ENCODE measurements around the gene PLEK2.

Gene PLEK2

DNA sequence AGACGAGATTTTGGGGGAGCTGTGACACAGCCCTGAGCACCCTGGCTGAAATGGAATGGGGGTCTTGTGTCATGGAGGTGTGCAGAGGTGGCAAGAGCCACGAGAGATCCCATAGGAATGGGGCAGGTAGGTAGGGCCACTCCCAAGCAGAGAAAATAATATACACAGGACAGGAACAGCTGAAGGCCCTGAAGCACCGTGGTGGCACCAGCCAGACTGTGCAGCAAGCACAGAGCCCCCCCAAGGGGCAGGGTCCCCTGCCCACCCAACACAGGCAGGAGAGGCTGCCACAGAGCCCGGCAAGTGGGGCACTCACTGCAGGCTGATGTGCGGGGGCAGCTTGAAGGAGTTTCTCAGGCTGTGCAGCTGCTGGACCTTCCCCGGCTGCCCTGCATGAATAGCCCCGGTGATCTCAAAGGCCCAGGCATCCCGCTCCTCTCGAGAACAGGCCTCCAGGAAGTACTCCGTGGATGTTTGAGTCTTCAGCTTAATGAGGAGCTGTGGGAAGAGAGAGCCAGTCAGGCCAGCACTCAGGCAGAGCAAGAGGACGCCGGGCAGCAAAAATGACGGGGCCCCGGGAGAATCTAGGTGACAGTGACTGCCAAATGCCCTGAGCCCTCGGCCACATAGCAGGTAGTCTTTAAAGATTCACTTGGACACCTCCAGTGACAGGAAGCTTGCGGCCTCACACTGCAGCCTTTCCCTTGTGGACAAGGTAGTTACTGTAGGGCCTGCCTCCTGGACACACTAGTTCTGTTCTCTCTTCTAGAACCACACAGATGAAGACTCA lies 16.7 kb downstream of the PLEK2 start:
- Mint-ChIP-seq H3K27me3 (no peaks in the 10 kb centered on the region), H3K27ac (no peak overlapping the region), H3K4me1 (ENCODE audit: low read depth) (peaks cover 6% of the 10 kb centered on the region), H3K4me3 (no peak overlapping the region), H3K9me3 (ENCODE audit: low read depth) (no peaks in the 10 kb centered on the region), H3K36me3 (no peaks in the 10 kb centered on the region)

DNA sequence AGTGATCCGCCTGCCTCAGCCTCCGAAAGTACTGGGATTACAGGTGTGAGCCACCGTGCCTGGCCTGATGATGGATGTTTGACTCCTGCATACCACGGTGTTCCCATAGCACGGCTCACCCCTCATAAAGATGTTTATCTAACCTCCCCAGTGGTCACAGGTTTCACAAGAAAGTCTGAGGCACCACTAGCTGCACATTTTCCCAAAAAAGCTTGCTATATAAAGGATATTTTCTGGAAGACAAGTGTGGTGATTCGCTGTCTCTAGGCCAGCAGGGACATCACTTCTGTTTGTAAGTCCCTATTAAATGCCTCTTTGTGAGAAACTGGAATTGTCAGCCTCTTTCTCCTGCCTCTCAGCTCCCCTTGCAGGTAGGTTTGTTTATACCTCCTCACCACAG lies 18.3 kb downstream of the PLEK2 start:
- H3K9me3 Mint-ChIP-seq (ENCODE audit: low read depth), result no peaks in the 10 kb centered on the region
- no peak overlapping the region for H3K27ac Mint-ChIP-seq
- H3K4me3 Mint-ChIP-seq, result no peak overlapping the region

DNA sequence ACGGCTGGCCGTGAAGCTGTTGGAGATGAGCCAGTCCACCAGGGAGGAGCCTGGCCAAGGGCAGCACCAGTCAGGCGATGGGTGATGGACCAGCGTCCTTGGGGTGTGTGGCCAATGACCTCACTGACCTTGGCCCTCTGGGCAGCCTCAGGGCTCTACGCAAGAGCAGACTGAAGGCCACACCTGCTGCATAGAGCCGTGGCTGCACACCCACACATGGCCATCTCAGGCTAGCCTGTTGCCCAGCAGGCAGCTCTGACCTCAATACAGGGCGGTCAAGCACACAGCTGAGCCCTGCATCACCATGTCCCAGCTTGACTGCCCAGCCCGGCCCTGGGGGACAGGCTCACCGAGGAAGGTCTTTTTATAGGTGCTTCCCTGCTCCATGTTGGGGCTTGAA lies 19.2 kb downstream of the PLEK2 start:
- Mint-ChIP-seq H3K27ac (no peak overlapping the region), H3K4me1 (ENCODE audit: low read depth) (peaks cover 6% of the 10 kb centered on the region), H3K9me3 (ENCODE audit: low read depth) (no peaks in the 10 kb centered on the region), H3K4me3 (no peak overlapping the region), H3K27me3 (no peaks in the 10 kb centered on the region), H3K36me3 (no peaks in the 10 kb centered on the region)

More for the DNA sequence above, 18.3 kb downstream of the PLEK2 start:
- H3K27me3 Mint-ChIP-seq, result no peaks in the 10 kb centered on the region
- no peaks in the 10 kb centered on the region for H3K36me3 Mint-ChIP-seq
- H3K4me1 Mint-ChIP-seq (ENCODE audit: low read depth), result peaks cover 6% of the 10 kb centered on the region

DNA sequence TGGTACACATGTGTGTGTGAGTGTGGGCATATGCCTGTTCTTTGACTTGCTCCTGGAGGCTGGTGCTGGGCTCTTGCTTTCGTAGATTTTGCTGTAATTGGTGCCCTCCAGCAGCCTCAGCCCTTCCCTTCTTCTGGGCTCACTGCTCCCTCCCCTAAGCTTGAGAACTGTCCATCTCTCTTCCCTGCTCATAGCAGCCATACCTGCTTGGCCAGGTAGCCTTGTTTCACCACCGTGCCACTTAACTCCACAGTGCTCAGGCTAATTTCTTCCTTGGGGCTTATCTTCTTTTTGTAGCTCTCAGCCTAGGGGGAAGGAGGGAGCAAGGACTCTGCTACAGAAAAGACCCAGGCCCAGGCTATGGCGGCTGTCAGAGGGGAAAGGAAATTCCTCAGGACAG lies 19.8 kb downstream of the PLEK2 start:
- no peaks in the 10 kb centered on the region for H3K9me3 Mint-ChIP-seq (ENCODE audit: low read depth)
- H3K4me1 Mint-ChIP-seq (ENCODE audit: low read depth), result peaks cover 6% of the 10 kb centered on the region
- H3K4me3 Mint-ChIP-seq, result no peak overlapping the region
- no peaks in the 10 kb centered on the region for H3K36me3 Mint-ChIP-seq
- H3K27me3 Mint-ChIP-seq, result no peaks in the 10 kb centered on the region
- no peak overlapping the region for H3K27ac Mint-ChIP-seq

DNA sequence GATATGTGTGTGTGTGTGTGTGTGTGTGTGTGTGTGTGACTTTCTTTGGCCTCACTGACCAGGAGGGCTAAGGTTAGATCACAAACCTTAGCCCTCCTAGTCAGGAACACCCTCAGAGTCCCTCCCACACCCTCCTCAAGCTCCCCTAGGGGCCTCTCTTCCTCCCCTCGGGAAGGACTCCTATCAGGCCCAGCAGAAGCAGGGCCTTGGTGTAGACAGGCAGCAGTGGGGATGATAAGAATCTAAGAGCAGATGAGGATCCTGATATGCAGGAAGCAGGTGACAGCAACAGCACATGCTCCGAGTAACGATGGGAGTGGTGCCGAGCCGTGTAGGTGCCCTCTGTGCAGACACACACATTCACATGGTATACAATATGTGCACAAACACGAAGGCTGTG lies 20.7 kb downstream of the PLEK2 start:
- no peaks in the 10 kb centered on the region for H3K9me3 Mint-ChIP-seq (ENCODE audit: low read depth)
- H3K4me3 Mint-ChIP-seq, result no peak overlapping the region
- peaks cover 3% of the 10 kb centered on the region for H3K36me3 Mint-ChIP-seq
- no peaks in the 10 kb centered on the region for H3K27me3 Mint-ChIP-seq
- H3K4me1 Mint-ChIP-seq (ENCODE audit: low read depth), result peaks cover 6% of the 10 kb centered on the region
- no peak overlapping the region for H3K27ac Mint-ChIP-seq

DNA sequence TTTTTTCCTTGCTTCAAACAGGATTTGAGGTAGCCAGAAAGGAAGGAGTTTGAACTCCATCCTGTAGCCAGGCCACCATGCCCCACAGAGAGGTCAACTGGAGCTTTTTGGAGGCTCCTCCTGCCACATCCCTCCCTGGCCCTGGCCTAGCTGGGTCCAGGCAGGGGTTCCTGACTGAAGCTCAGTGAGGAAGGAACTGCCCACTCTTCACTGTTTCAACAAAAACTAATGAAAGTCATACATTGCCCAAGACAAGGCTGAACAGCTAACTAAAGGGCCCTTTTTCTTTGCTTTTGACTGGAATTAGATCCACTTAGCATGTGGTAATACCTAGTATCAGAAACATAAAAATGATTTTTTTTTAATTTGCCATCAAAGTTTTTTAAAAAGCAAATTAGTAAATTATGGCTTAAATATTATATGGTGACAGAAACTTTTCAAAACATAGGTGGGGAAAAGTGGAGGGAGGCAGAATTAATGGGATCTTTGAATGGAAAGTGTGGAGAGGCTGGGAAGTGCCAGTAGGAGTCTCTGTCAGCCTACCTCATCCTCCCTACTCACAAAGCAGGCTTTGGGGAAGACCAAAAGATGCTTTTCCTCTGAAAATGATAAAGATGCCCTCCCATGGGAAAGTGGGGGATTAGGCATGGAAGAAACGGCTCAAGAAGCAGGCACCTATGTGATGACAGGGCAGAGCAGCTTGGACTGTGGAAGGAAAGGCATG lies 22.0 kb downstream of the PLEK2 start:
- Mint-ChIP-seq H3K36me3 (peaks cover 4% of the 10 kb centered on the region), H3K4me3 (no peak overlapping the region), H3K27ac (no peak overlapping the region), H3K27me3 (no peaks in the 10 kb centered on the region), H3K9me3 (ENCODE audit: low read depth) (no peaks in the 10 kb centered on the region), H3K4me1 (ENCODE audit: low read depth) (peaks cover 6% of the 10 kb centered on the region)

DNA sequence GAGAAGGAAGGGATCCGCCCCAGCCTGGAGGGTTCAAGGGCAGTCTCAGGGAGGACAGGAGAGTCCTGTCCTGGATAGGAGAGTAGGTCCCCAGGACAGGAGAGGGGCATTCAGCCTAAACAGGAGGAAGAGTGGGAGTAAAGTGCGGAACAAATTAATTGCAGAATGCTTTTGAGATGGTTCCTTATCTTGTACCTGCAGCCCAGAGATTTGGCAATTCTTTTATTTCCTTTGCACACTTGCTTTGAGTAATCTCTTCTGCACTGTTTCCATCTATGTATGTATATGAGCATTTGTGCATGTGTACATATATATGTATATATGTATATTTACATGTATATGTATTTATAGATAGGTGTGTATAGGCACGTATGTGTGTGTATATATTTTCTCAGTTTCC lies 22.7 kb downstream of the PLEK2 start:
- Mint-ChIP-seq H3K4me3 (no peak overlapping the region), H3K27ac (no peak overlapping the region), H3K4me1 (ENCODE audit: low read depth) (peaks cover 6% of the 10 kb centered on the region), H3K36me3 (peaks cover 6% of the 10 kb centered on the region), H3K27me3 (no peaks in the 10 kb centered on the region), H3K9me3 (ENCODE audit: low read depth) (no peaks in the 10 kb centered on the region)

DNA sequence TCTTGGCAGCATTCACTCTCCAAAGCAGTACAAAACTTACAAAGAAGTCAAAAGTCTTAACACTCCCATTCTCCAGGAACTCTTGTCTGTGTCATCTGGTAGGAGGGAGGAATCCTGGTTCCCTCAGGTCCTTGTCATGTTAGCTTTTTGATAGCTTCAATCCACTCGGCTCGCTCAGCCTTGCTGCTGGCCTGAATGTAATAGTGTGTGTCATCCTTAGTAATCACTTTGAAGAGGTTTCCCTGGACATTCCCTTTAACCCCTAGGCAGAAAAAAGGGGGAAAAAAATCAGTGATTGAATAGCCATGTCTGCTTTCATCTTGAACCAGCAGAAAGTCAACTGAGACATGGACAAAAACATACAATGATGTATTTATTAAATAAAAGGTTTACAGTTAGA lies 24.8 kb downstream of the PLEK2 start:
- H3K4me1 Mint-ChIP-seq (ENCODE audit: low read depth), result peaks cover 8% of the 10 kb centered on the region
- H3K36me3 Mint-ChIP-seq, result peaks cover 8% of the 10 kb centered on the region

DNA sequence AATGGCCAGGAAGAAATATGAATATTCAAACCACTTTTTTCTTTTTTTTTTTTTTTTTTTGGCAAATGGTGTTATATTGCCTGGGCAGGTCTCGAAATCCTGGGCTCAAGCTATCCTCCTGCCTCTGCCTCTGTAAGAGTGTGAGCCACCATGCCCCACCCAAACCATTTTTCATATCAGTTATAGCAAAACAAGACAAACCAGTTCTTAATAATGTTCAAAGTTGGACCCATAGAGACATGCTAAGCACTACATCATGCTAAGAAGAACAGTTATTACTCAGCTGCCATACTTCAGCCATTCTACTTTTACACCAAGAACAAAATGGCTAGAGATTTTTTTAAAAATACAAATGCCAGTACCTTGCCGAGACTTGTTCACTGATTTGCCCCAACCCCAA lies 26.3 kb downstream of the PLEK2 start:
- Mint-ChIP-seq H3K27me3 (no peaks in the 10 kb centered on the region), H3K27ac (no peak overlapping the region), H3K36me3 (peaks cover 8% of the 10 kb centered on the region), H3K4me3 (no peak overlapping the region), H3K9me3 (ENCODE audit: low read depth) (no peaks in the 10 kb centered on the region), H3K4me1 (ENCODE audit: low read depth) (peaks cover 2% of the 10 kb centered on the region)

More for the DNA sequence above, 24.8 kb downstream of the PLEK2 start:
- H3K27me3 Mint-ChIP-seq, result no peaks in the 10 kb centered on the region
- H3K9me3 Mint-ChIP-seq (ENCODE audit: low read depth), result no peaks in the 10 kb centered on the region
- H3K27ac Mint-ChIP-seq, result no peak overlapping the region
- H3K4me3 Mint-ChIP-seq, result no peak overlapping the region

DNA sequence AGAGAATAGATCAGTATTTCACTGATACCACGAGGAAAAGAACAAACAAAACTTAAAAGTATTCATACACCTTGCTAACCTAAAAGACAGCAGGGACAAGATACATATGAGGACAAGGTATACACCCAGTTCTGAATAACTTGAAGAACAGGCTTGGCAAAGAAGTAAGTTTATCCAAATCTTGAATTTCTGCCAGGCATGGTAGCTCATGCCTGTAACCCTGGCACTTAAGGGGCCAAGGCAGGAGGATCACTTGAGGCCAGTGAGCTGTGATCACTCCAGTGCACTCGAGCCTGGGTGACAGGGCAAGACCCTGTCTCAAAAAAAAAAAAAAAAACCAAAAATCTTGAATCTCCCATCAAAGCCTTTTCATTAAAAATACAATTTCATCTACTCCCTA lies 26.8 kb downstream of the PLEK2 start:
- no peaks in the 10 kb centered on the region for H3K9me3 Mint-ChIP-seq (ENCODE audit: low read depth)
- no peaks in the 10 kb centered on the region for H3K27me3 Mint-ChIP-seq
- H3K36me3 Mint-ChIP-seq, result peaks cover 8% of the 10 kb centered on the region
- no peak overlapping the region for H3K27ac Mint-ChIP-seq
- peaks cover 2% of the 10 kb centered on the region for H3K4me1 Mint-ChIP-seq (ENCODE audit: low read depth)
- no peak overlapping the region for H3K4me3 Mint-ChIP-seq

DNA sequence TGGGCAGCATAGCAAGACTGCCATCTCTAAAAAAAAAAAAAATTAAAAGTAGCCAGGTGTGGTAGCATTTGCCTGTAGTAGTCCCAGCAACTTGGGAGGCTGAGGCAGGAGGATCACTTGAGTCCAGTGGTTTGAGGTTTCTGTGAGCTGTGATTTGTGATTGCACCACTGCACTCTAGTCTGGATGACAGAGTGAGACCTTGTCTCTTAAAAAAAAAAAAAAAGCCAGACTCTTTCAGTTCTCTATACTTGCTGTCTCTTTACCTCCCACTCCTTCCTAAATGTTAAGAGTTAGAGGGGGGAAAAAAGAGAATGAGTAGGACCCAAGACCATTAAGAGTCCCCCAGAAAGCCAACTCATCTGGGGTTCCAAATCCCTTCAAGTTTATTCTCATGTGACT lies 34.0 kb downstream of the PLEK2 start:
- peaks cover 23% of the 10 kb centered on the region for H3K4me1 Mint-ChIP-seq (ENCODE audit: low read depth)
- no peaks in the 10 kb centered on the region for H3K9me3 Mint-ChIP-seq (ENCODE audit: low read depth)
- H3K4me3 Mint-ChIP-seq, result no peak overlapping the region
- peak overlapping the region; percentile 56 for H3K27ac Mint-ChIP-seq
- H3K36me3 Mint-ChIP-seq, result peaks cover 5% of the 10 kb centered on the region
- no peaks in the 10 kb centered on the region for H3K27me3 Mint-ChIP-seq

DNA sequence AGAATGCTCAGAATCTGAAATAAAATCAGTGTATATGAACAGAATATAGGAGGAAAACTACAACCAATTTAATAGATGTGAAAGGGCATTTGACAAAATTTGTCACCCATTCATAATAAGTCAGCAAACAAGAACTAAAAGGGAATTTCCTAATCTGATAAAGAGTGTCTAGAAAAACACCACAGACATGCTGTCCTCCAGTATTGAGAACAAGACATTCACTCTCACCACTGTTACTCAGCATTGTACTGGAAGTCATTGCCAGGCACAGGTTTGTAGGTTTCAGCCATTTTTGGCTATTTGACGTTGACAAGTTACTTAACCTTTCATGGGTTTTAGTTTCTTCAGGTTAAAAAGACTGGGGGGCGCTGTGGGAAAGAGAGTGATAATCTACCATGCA lies 38.6 kb downstream of the PLEK2 start:
- Mint-ChIP-seq H3K36me3 (peaks cover 3% of the 10 kb centered on the region), H3K27me3 (no peaks in the 10 kb centered on the region), H3K27ac (peak overlapping the region; percentile 83), H3K4me1 (ENCODE audit: low read depth) (peaks cover 52% of the 10 kb centered on the region), H3K9me3 (ENCODE audit: low read depth) (no peaks in the 10 kb centered on the region), H3K4me3 (peak overlapping the region; percentile 46)

DNA sequence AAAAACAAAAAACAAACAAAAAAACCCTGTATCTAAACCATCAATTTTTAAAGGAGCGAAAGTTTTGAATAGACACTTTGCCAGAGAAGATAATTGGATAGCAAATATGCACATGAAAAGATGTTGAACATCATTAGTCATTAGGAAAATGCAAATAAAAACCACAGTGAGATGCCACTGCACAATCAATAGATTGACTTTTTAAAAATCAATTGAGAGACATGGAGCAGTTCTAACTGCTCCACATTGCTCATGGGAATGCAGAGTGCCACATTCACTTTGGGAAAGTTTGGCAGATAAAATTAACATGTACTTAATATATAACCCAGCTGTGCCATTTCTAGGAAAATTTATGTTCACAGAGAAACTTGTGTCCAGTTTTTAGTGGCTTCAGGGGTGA lies 39.1 kb downstream of the PLEK2 start:
- peaks cover 56% of the 10 kb centered on the region for H3K4me1 Mint-ChIP-seq (ENCODE audit: low read depth)
- no peaks in the 10 kb centered on the region for H3K9me3 Mint-ChIP-seq (ENCODE audit: low read depth)
- no peaks in the 10 kb centered on the region for H3K27me3 Mint-ChIP-seq
- peaks cover 3% of the 10 kb centered on the region for H3K36me3 Mint-ChIP-seq
- peak overlapping the region; percentile 23 for H3K4me3 Mint-ChIP-seq
- peak overlapping the region; percentile 83 for H3K27ac Mint-ChIP-seq

DNA sequence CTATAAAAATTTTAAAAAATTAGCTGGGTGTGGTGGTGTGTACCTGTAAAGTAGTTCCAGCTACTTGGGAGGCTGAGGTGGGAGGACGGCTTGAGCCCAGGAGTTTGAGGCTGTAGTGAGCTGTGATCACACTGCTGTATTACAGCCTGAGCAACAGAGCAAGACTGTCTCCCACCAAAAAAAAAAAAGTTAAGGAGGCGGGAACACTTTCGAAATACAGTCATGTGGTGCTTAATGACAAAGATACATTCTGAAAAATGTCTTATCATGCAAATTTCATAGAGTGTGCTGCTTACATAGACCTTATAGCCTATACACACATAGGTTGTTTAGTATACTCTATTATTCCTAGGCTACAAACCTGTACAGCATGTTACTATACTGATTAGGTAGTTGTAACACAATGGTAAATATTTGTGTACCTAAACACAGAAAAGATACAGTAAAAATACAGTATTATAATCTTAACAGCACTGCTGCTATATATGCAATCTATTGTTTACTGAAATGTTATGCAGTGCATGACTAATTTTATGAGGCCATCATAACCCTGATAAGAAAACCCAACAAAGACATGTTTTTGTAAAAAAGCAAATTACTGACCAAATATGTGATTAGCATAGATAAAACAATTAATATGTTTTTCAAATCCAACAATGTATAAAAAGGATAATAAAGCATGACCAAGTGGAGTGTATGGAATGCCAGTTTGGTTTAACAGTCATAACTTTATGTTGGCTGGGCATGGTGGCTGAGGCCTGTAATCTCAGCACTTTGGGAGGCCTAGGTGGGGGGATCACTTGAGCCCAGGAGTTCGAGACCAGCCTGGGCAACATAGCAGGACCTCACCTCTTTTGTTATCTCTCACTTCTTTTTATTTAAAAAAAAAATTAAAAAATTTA lies 40.5 kb downstream of the PLEK2 start:
- H3K4me3 Mint-ChIP-seq, result no peak overlapping the region
- peaks cover 5% of the 10 kb centered on the region for H3K36me3 Mint-ChIP-seq
- peaks cover 52% of the 10 kb centered on the region for H3K4me1 Mint-ChIP-seq (ENCODE audit: low read depth)
- no peaks in the 10 kb centered on the region for H3K9me3 Mint-ChIP-seq (ENCODE audit: low read depth)
- no peak overlapping the region for H3K27ac Mint-ChIP-seq
- no peaks in the 10 kb centered on the region for H3K27me3 Mint-ChIP-seq

DNA sequence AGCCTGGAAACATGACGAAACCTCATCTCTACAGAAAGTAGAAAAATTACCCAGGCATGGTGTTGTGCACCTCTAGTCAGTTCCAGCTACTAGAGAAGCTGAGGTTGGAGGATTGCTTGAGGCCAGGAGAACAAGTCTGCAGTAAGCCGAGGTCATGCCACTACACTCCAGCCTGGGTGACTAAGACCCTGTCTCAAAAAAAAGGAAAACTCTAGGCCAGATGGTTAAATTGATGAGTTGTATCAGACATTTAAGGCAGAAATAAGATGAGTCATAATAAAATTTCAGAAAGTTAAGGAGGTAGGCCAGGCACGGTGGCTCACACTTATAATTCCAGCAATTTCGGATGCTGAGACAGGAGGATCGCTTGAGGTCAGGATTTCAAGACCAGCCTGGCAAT lies 41.1 kb downstream of the PLEK2 start:
- peaks cover 58% of the 10 kb centered on the region for H3K4me1 Mint-ChIP-seq (ENCODE audit: low read depth)
- peak overlapping the region; percentile 4 for H3K4me3 Mint-ChIP-seq
- no peak overlapping the region for H3K27ac Mint-ChIP-seq
- H3K9me3 Mint-ChIP-seq (ENCODE audit: low read depth), result no peaks in the 10 kb centered on the region
- peaks cover 7% of the 10 kb centered on the region for H3K36me3 Mint-ChIP-seq
- H3K27me3 Mint-ChIP-seq, result no peaks in the 10 kb centered on the region

All from activated naive CD8-positive, alpha-beta T cell (primary cell).